ENCODE results near the gene SCYGR7. TPM values are rescaled to one million over a fixed set of nuclear protein-coding genes. Genes with fewer than 3 reads are reported as not detected.

SCYGR7 gene
- total and polyA plus RNA-seq, 2 of the 13 experiments (the other 11 are each of a cell fraction or from before 2014, with no cell fraction given) = not detected

DNA sequence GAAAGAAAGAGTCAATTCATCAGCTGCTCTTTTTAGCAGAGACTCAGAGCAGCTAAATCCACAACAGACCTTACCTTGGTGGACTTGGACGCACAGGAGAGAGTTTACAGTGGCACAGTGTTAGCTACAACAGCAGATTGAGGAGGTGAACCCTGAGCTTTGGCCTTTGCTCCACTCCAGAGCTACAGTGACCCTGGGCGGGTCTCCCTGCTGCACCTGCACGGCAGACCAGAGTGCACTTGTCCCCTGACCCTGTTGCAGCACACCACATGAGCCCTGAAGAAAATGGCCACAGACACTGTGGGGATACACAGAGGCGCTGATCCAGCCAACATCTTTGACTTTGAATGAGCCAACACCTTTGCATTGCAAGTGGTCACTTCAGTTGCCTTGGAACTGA is 21.3 kb upstream of the SCYGR7 start (continued):
- peak in 1 of 2 experiments; percentile 64; a peak in 2 of 4 replicates for TF ChIP-seq EP300 (IDR thresholded peaks at IDR 0.05; ENCODE audit: low read depth in 2 of 2, low read length in 2 of 2)
- no peak for TF ChIP-seq EP300 (CRISPR knock-in tag; IDR thresholded peaks at IDR 0.05; ENCODE audit: borderline replicate concordance)
- peak; percentile 28; the same call in 1 of the 2 replicates for TF ChIP-seq CREM (IDR thresholded peaks at IDR 0.05)
- no peak for TF ChIP-seq CREM (CRISPR knock-in tag; IDR thresholded peaks at IDR 0.05)
- TF ChIP-seq ZBTB14 (CRISPR knock-in tag; IDR thresholded peaks at IDR 0.05) = no peak
- TF ChIP-seq, protein P1, sequence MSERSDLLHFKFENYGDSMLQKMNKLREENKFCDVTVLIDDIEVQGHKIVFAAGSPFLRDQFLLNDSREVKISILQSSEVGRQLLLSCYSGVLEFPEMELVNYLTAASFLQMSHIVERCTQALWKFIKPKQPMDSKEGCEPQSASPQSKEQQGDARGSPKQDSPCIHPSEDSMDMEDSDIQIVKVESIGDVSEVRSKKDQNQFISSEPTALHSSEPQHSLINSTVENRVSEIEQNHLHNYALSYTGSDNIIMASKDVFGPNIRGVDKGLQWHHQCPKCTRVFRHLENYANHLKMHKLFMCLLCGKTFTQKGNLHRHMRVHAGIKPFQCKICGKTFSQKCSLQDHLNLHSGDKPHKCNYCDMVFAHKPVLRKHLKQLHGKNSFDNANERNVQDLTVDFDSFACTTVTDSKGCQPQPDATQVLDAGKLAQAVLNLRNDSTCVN (CRISPR knock-in tag; IDR thresholded peaks at IDR 0.05; ENCODE audit: borderline replicate concordance) = peak; percentile 47; the same call in 1 of the 2 replicates
- no peak for TF ChIP-seq ETS1 (CRISPR knock-in tag; IDR thresholded peaks at IDR 0.05)
- TF ChIP-seq ZSCAN29 (CRISPR knock-in tag; conservative IDR thresholded peaks at IDR 0.05) = no peak
- TF ChIP-seq HOXD1 (CRISPR knock-in tag; IDR thresholded peaks at IDR 0.05) = no peak
- TF ChIP-seq, protein P2, sequence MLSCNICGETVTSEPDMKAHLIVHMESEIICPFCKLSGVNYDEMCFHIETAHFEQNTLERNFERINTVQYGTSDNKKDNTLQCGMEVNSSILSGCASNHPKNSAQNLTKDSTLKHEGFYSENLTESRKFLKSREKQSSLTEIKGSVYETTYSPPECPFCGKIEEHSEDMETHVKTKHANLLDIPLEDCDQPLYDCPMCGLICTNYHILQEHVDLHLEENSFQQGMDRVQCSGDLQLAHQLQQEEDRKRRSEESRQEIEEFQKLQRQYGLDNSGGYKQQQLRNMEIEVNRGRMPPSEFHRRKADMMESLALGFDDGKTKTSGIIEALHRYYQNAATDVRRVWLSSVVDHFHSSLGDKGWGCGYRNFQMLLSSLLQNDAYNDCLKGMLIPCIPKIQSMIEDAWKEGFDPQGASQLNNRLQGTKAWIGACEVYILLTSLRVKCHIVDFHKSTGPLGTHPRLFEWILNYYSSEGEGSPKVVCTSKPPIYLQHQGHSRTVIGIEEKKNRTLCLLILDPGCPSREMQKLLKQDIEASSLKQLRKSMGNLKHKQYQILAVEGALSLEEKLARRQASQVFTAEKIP (CRISPR knock-in tag; IDR thresholded peaks at IDR 0.05; ENCODE audit: borderline replicate concordance) = 0 out of 2 replicates have a peak, but pooled peaks have one; percentile 15
- no peak for TF ChIP-seq ZNF616 (CRISPR knock-in tag; IDR thresholded peaks at IDR 0.05; ENCODE audit: low read depth)
- TF ChIP-seq HOXA7 (CRISPR knock-in tag; IDR thresholded peaks at IDR 0.05) = no peak
- TF ChIP-seq TCF7 (IDR thresholded peaks at IDR 0.05; ENCODE audit: low read depth) = no peak
- TF ChIP-seq WIZ (CRISPR knock-in tag; IDR thresholded peaks at IDR 0.05) = no peak
- TF ChIP-seq TAF1 (CRISPR knock-in tag; IDR thresholded peaks at IDR 0.05) = no peak
- TF ChIP-seq SRSF9 (IDR thresholded peaks at IDR 0.05; ENCODE audit: borderline replicate concordance, insufficient read depth, low read depth, low read length, poor library complexity, severe bottlenecking) = no peak
- TF ChIP-seq, protein P3, sequence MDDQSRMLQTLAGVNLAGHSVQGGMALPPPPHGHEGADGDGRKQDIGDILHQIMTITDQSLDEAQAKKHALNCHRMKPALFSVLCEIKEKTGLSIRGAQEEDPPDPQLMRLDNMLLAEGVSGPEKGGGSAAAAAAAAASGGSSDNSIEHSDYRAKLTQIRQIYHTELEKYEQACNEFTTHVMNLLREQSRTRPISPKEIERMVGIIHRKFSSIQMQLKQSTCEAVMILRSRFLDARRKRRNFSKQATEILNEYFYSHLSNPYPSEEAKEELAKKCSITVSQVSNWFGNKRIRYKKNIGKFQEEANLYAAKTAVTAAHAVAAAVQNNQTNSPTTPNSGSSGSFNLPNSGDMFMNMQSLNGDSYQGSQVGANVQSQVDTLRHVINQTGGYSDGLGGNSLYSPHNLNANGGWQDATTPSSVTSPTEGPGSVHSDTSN (CRISPR knock-in tag; IDR thresholded peaks at IDR 0.05; ENCODE audit: borderline replicate concordance) = no peak
- TF ChIP-seq ZNF207 (IDR thresholded peaks at IDR 0.05; ENCODE audit: borderline replicate concordance) = no peak
- TF ChIP-seq ZNF563 (CRISPR knock-in tag; IDR thresholded peaks at IDR 0.05) = 0 out of 2 replicates have a peak, but pooled peaks have one; percentile 33
- peak; percentile 89 for TF ChIP-seq RXRB (CRISPR knock-in tag; IDR thresholded peaks at IDR 0.05; ENCODE audit: borderline replicate concordance)
- no peak for TF ChIP-seq SOX13 (IDR thresholded peaks at IDR 0.05)
- TF ChIP-seq SOX13 (CRISPR knock-in tag; conservative IDR thresholded peaks at IDR 0.05 in 1 of 2, IDR thresholded peaks at IDR 0.05 in 1 of 2) = peak in 1 of 2 experiments; percentile 32; a peak in 1 of 4 replicates
- TF ChIP-seq RBM39 (IDR thresholded peaks at IDR 0.05; ENCODE audit: low read depth, low read length, poor library complexity, severe bottlenecking) = no peak
- no peak for TF ChIP-seq ZFP82 (CRISPR knock-in tag; IDR thresholded peaks at IDR 0.05; ENCODE audit: borderline replicate concordance)
- peak; percentile 73 for TF ChIP-seq PHF21A (CRISPR knock-in tag; IDR thresholded peaks at IDR 0.05)
